SW 1271 (cell line): ENCODE measurements around the gene RAD21L1.

Experiments used
- DNase-seq, 2 experiments: peaks; one replicate each; lab custom pipeline; 2025; lab: John Stamatoyannopoulos, UW

Gene RAD21L1

DNA sequence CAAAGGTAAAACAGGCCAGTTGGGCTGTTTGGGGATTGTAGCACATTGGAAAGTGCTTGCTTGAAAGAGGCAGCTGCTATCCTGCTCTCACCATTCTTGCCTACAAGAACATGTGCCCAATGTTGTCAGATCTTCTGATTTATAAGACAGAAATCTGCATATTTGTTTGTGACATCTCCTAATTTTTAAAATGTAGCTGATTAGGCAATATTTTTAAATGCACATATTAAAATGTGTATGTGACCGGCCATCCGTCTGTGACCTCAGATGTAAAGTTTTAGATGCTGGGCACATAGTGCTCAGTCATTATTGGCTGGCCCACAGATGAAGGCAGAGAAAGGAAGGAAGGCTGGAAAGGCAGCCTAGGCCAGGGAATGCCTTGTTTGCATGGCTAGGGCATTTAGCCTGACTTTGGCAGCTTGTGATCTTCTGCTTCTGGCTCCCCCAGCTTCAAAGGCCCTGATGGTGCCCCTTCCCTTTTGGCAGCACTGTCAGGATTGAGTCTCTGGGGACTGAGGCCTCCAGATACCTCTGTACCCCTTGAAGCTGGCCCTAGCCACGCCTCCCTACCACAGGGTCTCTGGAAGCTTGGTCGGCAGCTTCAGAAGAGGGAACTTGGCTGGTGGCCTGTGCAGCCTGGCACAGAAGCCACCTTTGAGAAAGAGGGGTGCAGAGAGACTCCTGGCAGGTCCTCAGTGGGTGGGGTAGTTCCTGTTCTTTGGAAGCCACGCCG lies 46.7 kb downstream of the RAD21L1 start:
- DNase-seq, result no peak

DNA sequence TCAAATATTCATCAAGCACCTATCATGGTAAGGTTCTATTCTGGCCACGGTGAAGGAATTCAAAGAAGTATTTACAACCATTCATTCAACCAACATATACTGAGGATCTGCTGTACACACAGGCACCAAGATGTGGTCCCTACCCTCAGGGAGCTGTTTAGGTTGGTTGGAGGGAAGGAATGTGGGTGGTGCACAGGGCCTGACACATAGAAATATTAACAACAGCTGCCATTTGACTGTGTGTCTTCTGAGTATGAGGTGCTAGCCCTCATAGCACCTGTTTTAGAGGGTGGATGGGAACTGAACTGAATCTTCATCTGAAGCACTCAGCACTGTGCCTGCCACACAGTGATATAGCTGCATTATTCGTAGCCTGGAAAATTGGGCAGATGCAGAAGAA lies 47.5 kb downstream of the RAD21L1 start:
- no peak for DNase-seq

DNA sequence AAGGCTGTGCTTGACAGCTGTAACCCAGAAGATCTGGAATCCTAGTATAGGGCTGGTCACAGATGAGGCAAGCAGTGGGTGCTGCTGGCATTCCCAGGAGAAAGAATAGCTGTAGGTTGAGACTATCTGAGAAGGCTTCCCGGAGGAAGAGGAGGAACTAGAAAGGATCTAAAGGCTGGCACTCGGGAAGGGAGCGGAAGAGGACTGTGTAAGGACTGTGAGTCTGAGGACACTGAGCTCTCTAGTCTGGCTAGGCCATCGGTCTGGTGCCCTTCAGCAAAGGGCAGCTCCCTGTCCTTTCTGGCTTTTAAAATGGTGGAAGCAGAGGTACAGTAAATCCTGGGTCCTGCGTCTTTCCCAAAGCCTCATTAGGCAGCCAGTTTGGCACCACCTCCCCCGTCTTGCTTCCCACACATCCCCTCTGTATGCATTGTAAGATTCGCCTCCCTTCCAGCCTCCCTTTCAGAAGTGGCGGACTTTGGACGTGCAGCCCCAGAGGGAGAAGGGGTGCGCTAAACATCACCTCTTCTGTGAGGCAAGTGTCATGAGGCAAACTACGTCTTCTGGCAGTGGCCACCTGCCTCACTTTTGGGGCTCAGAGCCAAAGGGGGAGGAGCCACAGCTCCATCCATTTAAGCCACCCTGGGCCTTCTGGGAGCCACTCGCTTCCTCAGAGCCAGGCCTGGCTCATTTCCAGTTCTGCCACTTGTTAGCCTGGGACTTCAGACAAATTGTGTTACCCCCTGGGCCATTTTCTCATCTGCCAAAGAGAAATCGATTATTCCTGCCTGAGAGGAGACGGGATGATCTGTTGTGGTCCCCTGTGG lies 48.9 kb downstream of the RAD21L1 start:
- DNase-seq, result no peak

GRCh38 chr20:1275919-1276318 lies 50.1 kb downstream of the RAD21L1 start:
- DNase-seq, result no peak

GRCh38 chr20:1277529-1278322 lies 51.9 kb downstream of the RAD21L1 start:
- DNase-seq, result no peak

DNA sequence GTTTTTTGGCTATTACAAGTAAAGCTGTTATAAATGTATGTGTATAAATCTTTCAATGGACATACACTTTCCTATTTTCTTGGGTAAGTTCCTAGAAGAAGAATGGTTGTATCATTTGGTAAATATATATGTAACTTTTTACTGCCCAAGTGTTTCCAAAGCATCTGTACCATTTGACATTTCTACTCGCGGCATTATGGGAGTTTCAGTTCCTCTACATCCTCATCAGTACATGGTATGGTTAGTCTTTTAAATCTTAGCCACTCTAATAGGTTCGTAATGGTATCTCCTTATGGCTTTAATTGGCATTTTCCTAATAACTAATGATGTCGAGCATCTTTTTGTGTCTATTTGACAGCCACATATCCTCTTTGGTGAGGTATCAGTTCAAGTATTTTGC lies 53.1 kb downstream of the RAD21L1 start:
- DNase-seq, result no peak

DNA sequence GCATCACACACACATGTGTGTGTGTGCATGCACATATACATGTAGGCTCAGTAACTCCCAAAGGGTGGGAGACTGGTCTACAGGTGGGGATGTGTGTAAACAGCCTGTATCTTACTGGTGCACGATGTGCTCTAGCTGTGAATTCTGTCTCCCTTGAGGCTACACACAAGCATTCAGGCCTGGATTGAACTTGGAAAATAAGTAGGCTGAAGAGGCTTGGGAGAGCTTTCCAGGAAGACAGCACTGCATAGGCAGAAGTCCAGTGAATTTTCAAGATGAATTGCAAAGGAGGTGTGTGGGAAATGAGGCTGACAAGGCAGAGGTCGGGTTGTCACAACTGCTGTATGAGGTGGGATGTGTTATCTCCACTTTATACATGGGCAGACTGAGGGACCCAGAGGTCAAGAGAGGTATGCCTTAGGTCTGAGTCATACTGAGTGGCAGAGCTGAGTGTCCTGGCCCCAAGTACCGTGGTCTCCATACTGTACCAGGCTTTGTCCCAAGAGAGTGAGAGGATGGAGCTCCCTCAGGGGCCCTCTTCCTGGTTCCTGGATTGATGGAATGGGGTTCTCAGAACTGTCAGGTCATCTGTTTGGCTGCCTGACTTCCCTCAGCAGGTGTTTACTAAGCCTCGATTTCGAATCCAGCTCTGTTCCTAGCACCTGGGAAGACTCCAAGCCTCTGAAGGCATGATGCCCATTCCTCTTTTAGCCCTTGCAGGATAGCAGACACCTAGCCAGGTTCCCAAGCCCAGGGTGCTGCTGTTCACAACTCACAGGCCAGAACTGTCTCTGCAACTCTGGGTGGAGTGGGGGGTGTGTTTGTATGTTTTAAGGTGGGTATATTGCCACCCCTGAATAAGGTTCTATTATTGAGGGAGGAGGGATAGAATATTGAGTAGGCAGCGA lies 54.6 kb downstream of the RAD21L1 start:
- no peak for DNase-seq

DNA sequence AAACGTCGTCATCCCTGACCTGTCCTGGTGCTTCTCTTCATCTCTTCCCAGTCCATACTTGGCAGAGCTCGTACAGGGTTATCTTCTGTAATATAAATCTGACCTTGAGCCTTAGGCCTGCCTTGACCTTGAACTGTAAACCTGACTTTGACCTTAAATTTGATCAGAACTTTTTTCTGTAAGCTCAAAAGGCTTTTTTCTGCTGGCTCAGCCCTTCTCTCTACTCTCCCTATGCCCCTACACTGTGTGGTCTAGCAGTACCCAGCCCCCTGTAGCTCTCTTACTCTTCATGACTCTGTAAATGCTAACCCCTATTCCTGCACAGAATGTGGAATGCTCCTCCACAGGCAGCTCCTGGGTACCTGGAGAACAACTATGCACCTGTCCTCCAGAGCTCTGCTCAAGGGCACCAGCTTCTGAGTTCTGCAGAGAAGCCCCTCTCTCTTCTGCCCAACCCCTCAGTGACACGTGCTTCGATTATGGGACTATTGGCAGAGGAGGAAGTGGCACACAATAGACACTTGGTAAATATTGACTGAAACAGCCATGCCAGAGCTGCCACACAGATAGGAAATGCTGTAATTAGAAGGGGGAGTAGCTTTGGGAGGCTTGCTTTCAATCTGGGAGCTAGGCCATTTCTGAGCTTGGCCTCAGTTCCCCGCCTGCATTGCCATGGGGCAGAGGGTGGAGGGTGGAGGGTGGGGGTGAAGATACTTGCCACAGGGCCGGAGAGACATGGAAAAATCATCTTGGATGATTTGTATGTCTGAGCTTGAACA lies 55.6 kb downstream of the RAD21L1 start:
- DNase-seq, result no peak

GRCh38 chr20:1282966-1283365 lies 57.1 kb downstream of the RAD21L1 start:
- no peak for DNase-seq

DNA sequence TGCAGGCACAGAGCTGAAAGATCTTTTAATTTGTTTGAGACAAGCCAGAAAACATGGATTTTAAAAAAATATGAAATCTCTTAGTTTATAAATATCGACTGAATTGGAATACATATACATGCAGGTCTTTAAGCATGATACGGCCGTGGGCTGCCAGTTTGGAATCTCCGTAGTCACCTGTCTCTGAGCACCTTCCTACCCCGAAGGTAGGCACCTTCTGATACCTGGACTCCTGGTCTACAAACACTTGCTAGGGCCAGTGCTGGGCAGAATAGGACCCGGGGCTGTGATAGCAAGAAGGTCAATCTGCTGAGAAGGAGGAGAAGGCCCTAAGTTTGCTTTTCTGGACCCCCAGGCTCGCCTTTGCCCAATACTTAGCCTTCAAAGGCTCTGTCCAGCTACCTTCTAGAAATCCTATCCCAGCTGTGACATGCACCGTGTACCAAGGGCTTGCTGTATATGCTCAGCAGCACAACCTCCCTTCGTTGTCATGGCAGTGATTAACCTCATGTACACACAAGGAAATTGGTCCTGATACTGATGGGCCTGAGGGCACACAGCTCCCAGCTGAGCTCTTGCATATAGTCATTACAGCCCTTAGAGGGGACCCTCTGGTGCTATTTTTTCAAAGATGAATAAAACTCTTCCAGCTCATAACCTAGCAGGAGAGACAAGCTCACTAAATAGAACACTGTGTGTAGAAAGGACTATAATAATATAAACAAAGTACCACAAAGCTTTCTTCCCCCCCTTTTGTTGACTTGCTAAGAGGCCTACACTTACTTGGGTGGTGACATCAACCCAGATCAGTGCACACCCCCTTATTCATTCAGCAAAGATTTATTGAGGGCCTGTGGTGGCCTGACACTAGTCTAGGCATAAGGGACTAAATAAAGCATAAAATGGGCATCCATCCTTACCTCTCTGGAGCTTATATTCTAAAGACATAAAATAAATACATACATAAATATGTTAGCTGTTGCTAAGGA lies 58.0 kb downstream of the RAD21L1 start:
- no peak for DNase-seq

GRCh38 chr20:1286267-1287024 lies 60.6 kb downstream of the RAD21L1 start:
- DNase-seq, result no peak

- no peak for DNase-seq
Measured at GRCh38 chr20:1287306-1287705, 61.5 kb downstream of the RAD21L1 start.

- DNase-seq, result no peak
Measured at GRCh38 chr20:1287787-1288569, 62.1 kb downstream of the RAD21L1 start.

DNA sequence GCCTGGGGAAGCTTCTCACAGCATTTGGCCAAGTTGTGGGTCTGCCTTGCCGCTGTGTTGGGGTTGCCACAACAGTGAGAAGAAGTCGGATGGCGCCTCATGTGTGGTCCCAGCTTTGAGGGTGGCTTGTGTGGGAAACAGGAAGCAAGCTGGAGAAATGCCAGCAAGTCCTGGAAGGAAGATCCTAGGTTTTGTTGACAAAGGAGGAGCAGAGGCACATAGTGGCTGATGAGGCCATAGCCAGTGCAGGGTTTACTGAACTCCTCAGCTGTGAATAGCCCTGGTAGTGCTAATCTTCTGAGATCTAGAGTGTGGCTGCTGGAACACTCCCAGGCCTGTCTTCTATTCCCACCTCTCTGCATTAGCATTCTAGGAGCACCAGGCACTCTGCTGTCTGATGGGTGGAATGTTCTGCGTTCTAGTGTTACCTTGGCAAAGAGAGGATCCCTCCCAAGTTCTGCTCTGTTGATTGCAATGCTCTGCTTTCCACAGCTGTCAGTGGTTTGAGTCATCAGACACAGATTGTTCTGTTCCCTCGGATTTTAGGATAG lies 65.4 kb downstream of the RAD21L1 start:
- DNase-seq, result no peak

DNA sequence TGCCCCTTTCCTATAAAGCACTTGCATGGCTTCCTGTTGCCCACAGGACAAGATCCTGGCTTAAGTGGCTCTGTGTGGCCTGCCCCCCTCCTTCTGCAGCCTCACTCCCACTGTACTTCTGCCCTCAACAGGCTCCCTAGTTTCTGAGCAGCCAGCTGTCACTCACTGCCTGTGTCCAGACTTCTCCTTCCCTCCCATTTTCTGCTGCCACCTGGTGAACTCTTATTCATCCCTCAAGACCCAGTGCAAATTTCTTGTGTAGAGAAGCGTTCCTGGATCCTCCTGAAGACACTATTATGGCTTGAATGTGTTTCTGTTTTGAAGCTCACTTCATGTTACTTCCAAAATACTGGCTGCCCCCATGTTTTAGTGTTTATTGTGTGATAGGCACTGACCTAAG lies 66.8 kb downstream of the RAD21L1 start:
- no peak for DNase-seq

- DNase-seq, result no peak
Measured at GRCh38 chr20:1293641-1294379, 68.0 kb downstream of the RAD21L1 start.

DNA sequence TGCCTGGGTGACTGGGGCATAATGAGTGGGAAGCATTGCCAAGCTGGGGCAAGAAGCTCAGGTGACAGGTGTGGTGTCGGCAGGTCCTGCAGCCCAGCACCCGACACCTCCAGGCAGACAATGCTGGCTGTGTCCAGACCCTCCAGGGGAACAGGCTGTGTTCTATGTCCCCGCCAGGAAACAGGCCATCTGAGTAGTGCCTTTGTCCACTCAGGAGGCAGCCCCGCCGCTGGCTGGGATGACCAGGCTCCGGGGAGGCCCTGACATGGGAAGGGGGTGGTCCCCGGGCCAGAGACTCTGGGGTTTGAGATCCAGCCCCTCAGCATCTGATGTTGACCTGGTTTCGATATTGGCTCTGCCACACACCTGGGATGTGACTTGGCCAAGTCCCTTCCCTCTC lies 68.7 kb downstream of the RAD21L1 start:
- DNase-seq, result no peak
